Measurements from ENCODE around the gene RGS3.

DNA sequence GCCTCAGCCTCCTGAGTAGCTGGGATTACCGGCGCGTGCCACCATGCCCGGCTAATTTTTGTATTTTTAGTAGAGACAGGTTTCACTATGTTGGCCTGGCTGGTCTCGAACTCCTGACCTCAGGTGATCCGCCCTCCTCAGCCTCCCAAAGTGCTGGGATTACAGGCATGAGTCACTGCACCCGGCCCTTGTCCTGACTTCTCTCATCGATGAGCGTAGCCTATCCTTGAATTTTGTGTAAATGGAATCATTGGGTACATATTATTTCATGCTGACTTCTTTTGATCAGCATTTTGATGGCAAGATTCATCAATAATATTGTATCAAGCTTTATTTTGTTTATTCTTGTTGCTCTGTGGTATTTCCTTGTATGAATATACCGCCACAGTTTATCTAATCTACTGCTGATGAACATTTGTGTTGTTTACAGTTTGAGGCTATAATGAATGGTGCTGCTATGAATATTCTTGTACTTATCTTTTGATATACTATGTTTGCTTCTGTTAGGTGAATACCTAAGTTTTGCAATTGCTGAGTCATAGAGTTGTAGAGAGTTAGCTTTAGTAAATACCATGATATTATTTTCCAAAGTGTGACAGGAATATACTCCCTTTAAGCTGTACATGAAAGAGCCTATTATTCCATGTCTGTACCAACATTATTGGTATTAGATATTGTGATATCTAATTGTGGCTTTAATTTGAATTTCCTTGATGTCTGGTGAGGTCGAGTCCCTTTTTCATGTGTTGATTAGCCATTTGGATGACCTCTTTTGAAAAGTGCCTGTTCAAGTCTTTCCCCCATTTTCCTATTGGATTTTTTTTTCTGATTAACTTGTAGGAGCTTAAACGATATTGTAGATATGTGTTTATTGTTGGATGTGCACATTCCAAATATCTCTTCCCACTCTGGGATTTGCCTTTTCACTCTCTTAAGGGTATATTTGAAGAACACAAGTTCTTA, 107.5 kb downstream of the RGS3 start:
- TF ChIP-seq, protein P1, sequence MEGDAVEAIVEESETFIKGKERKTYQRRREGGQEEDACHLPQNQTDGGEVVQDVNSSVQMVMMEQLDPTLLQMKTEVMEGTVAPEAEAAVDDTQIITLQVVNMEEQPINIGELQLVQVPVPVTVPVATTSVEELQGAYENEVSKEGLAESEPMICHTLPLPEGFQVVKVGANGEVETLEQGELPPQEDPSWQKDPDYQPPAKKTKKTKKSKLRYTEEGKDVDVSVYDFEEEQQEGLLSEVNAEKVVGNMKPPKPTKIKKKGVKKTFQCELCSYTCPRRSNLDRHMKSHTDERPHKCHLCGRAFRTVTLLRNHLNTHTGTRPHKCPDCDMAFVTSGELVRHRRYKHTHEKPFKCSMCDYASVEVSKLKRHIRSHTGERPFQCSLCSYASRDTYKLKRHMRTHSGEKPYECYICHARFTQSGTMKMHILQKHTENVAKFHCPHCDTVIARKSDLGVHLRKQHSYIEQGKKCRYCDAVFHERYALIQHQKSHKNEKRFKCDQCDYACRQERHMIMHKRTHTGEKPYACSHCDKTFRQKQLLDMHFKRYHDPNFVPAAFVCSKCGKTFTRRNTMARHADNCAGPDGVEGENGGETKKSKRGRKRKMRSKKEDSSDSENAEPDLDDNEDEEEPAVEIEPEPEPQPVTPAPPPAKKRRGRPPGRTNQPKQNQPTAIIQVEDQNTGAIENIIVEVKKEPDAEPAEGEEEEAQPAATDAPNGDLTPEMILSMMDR (IDR thresholded peaks at IDR 0.05 in 4 of 5, conservative IDR thresholded peaks at IDR 0.05 in 1 of 5), result no peak
- TF ChIP-seq POLR2A (IDR thresholded peaks at IDR 0.05), result no peak

All from gastrocnemius medialis (tissue), 4 donors.